HG03571 (cell line): ENCODE results near the gene PREX1.
"Not testable (repeated sequence)": the region's sequence is repeated elsewhere in the genome, so short reads cannot be mapped to it uniquely, and the experiment has no call there.

ENCODE experiments used
- ATAC-seq: cut with Tn5 transposase; IDR thresholded peaks from one replicate; pipeline ENCODE4 v1.9.1; 2021; ENCODE audit not compliant: unreplicated experiment

The PREX1 gene

GRCh38 chr20:48849299-48849698 is 21.5 kb upstream of the PREX1 start:
- no peak for ATAC-seq

GRCh38 chr20:48847498-48848205 is 19.9 kb upstream of the PREX1 start:
- no peak for ATAC-seq

DNA sequence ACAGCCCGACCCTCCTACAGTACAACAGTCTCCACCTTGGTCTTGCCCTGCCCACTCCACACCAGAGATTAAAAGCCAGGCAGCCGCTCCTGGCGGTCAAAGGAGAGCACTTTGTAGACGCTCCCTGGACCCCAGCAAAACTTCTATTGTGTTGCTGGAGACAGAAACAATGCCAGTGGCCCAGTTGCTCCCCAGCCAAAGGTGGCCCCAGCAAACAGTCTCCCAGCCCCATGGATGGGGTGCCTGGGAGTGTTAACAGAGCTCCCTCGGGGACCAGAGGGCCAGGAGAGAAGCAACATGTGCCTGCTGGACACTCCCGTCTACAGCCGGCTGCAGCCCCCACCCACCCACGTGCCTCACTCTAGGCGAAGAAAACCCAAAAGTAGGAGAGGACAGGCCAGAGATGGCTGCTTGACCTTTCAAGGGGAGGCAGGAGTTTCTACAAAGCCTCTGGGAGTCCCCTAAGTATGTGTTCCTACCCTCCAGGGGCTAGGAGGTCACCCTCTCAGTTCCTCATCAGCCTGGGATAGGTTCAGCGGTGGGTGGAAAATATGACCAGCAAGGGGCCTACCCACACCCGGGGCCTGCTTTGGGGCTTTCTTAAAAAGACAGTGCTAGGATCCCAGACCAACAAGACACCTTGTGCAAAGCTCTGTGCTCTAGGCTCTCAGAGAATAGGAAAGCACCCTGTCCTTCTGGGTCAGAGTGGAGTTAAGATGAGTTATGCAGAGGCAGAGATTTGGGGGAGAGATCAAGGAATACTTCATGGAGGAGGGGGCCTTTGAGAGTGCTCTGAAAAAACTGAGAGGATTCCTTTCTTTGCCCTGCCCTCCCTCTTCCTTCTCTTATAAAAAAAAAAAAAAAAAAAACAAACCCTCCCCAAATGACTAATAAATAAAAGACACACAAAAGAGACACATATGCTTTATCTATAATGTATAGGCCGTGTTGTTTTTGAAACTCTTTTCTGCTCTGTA is 19.0 kb upstream of the PREX1 start:
- ATAC-seq: peak; percentile 86

GRCh38 chr20:48845721-48846306 is 18.0 kb upstream of the PREX1 start:
- ATAC-seq: no peak

DNA sequence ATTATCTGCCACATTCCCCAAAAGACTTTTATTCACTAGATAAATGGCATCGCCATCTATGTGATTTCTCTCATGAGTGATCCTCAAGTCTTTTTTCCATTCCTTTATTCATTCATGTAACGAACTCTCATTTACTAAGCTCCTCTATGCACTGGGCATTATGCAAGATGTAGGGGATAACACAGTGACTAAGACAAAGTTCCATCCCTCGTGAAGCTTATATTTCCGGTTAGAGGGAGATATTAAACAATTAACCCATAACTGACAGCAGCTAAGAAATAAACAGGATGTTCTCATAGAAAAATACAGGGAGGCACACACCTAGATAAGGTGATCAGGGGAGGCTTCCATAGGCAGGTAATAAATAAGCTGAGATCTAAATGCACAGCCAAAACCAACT is 17.2 kb upstream of the PREX1 start:
- no peak for ATAC-seq

GRCh38 chr20:48843896-48844295 is 16.1 kb upstream of the PREX1 start:
- not testable (repeated sequence) for ATAC-seq

- ATAC-seq: no peak
These were observed 15.4 kb upstream of the PREX1 start for GRCh38 chr20:48843057-48843806.

DNA sequence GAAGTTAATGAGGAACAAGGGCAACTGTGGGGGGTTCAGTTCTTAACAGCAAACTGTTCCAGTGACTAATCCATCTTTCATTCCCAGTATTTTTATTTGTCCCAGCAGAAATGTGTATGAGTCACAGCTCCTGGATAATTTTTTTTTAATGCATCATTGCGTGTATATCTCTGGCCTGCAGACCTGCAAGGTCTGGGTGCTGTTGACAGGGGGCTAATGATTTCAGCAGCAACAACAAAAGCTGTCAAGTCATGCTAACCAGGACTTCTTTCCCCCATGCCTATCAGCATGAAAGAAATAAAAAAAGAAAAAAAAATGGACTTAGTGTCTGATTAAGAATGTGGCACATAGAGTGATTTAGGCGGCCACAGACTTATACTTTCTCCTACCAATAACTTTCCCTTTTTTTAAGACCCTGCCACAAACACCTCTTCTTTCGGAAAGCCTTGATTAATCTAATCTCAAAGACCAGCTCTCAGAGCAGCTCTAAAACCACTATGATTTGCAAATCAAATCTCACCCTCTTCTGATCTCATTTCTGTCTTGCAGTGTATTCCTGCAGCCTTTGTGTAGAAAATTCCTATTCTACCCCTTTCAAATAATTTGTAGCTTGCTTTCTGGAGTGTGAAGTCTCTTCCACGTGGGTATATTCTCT is 14.2 kb upstream of the PREX1 start:
- no peak for ATAC-seq

DNA sequence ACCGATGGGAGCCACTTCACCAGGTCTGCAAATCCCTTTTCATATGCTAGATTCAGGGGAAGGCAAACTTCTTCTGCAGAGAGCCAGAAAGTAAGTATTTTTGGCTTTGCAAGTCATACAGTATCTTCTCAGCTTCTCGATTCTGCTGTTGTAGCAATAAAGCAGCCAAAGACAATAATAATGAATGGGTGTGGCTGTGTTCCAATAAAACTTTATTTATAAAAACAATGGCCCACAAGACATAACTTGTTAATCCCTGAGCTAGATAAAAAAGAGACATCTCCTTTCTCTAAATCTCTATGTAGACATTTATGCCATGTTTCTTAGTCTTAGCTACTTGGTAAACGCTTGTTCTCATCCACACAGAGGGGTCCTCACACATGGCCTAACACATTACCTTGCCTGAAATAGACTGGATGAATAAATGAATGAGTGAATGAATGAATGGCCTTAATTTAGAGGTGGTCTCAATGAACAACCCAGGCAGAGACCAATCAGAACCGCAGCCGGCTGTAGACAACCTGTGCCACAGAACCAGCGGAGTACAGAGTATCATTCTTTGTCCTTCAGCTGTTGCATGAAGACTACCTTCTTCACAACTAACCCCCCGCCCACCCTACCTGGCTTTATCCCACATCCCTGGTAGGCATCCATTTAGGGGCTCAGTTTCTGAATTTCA is 13.5 kb upstream of the PREX1 start:
- ATAC-seq: no peak

GRCh38 chr20:48839154-48839917 is 11.5 kb upstream of the PREX1 start:
- no peak for ATAC-seq

- ATAC-seq: no peak
These were observed 9.2 kb upstream of the PREX1 start for GRCh38 chr20:48837014-48837413.

- no peak for ATAC-seq
These were observed 7.6 kb upstream of the PREX1 start for GRCh38 chr20:48835390-48835789.

DNA sequence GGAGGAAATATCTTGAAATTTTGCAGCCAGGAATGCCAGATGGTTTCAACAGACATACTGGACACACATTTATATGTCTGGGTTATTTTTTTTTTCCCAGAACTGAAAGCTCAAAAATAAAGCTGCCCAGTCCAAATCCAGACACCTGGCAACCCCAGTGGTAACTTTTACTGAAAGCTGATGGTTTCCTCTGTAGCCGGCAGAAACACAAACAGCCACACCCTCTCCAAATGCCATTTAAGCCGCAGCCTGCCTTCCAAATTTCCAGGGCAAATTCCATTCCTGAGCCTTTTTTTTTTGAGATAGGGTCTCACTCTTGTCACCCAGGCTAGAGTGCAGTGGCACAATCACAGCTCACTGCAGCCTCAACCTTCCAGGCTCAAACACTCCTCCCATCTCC is 6.5 kb upstream of the PREX1 start:
- no peak for ATAC-seq

GRCh38 chr20:48832405-48832730 is 4.6 kb upstream of the PREX1 start:
- no peak for ATAC-seq

GRCh38 chr20:48831718-48832404 is 4.1 kb upstream of the PREX1 start:
- ATAC-seq: no peak

DNA sequence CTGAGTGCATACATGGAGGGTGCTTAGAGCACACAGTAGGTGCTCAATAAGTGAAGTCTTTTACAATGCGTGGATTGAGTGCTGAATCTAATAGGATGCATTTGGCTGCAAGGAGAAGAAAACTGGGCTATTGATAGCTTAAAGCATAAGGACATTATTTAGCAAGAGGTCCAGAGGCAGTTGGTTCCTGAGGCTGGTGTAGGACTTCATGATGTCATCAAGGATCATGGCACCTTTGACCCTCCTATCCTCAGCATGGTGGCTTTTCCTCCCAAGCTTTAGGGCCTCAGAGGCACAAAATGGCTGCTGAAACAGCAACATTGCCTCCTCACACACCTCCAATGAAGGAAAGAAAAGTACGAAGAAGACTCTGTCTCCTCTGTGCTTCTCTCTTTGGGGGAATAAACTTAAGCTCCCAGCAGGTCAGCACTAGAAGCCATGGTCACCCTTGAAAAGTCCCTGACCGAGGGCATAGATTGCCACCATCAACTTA is 3.1 kb upstream of the PREX1 start:
- no peak for ATAC-seq

DNA sequence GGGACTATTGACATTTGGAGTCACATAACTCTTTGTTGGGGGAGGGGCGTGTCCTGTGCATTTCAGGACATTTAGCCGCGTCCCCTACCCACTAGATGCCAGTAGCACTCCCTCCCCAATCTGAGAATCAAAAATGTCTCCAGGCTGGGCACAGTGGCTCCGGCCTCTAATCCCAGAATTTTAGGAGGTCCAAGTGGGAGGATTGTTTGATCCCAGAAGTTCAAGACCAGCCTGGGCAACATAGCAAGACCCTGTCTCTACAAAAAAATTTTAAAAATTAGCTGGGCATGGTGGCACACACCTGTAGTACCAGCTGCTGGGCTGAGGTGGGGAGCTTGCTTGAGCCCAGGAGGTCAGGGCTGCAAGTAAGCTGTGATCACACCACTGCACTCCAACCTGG is 2.1 kb upstream of the PREX1 start:
- ATAC-seq: no peak

- ATAC-seq: no peak
These were observed 1.1 kb upstream of the PREX1 start for GRCh38 chr20:48828734-48829460.
